Amniotic stem cell (primary cell): ENCODE measurements around the gene GDI1.
"Not testable (repeated sequence)": the region's sequence is repeated elsewhere in the genome, so short reads cannot be mapped to it uniquely, and the experiment has no call there.

ENCODE experiments used
- DNase-seq: peaks from one replicate; lab custom pipeline; 2025; lab: John Stamatoyannopoulos, UW

Gene GDI1

GRCh38 chrX:154436983-154437752 lies at the start of gene GDI1:
Gene GDI1, plus strand, starts transcription at chrX:154437154. Its CDS starts 101 bp downstream, at chrX:154437255.
- peak; percentile 0 for DNase-seq

GRCh38 chrX:154388094-154388493 lies 48.9 kb upstream of the GDI1 start:
- DNase-seq: not testable (repeated sequence)

- DNase-seq: not testable (repeated sequence)
These were observed 48.3 kb upstream of the GDI1 start for GRCh38 chrX:154388649-154389048.

GRCh38 chrX:154389812-154390747 lies 46.9 kb upstream of the GDI1 start:
- DNase-seq: not testable (repeated sequence)

- not testable (repeated sequence) for DNase-seq
These were observed 40.6 kb upstream of the GDI1 start for GRCh38 chrX:154396363-154396762.

- DNase-seq: peak; percentile 17
These were observed 39.7 kb upstream of the GDI1 start for GRCh38 chrX:154396973-154397887.

- peak; percentile 84 for DNase-seq
These were observed 38.9 kb upstream of the GDI1 start, which contains the start of gene RPL10 for GRCh38 chrX:154397888-154398667. Gene RPL10, plus strand, starts transcription at chrX:154398377. Its CDS starts 143 bp downstream, at chrX:154398520.

GRCh38 chrX:154398668-154399526 lies 38.1 kb upstream of the GDI1 start:
- DNase-seq: peak; percentile 15

- DNase-seq: no peak
These were observed 37.2 kb upstream of the GDI1 start for GRCh38 chrX:154399527-154400368.

GRCh38 chrX:154400369-154400817 lies 36.6 kb upstream of the GDI1 start:
- DNase-seq: not testable (repeated sequence)

- no peak for DNase-seq
These were observed 35.7 kb upstream of the GDI1 start for GRCh38 chrX:154401045-154401799.

- DNase-seq: no peak
These were observed 34.9 kb upstream of the GDI1 start for GRCh38 chrX:154401918-154402621.

- no peak for DNase-seq
These were observed 34.3 kb upstream of the GDI1 start for GRCh38 chrX:154402622-154403127.

- no peak for DNase-seq
These were observed 33.8 kb upstream of the GDI1 start for GRCh38 chrX:154403192-154403591.

- DNase-seq: no peak
These were observed 33.1 kb upstream of the GDI1 start for GRCh38 chrX:154403858-154404257.

- DNase-seq: no peak
These were observed 32.2 kb upstream of the GDI1 start for GRCh38 chrX:154404625-154405192.
